ENCODE measurements around the gene DCX. TPM values are rescaled to one million over a fixed set of nuclear protein-coding genes. Genes with fewer than 3 reads are reported as not detected.

The DCX gene
- total and polyA plus RNA-seq, 9 of the 15 experiments (the other 6 are each of a cell fraction or from before 2014, with no cell fraction given), result not detected

GRCh38 chrX:111460607-111461006 is 48.6 kb upstream of the DCX start:
- H3K9me3 ChIP-seq (replicated peaks; ENCODE audit: control insufficient read depth, insufficient read depth, low read depth, low read length), result no peaks in the 10 kb centered on the region
- H3K79me2 ChIP-seq (ENCODE audit: control insufficient read depth, insufficient read depth, low read length), result no peaks in the 10 kb centered on the region
- FAIRE-seq (no peak), DNase-seq (ENCODE audit: extremely low read depth in 1 of 4, low spot score in 3 of 4) (no peak), ATAC-seq (no peak)
- CTCF ChIA-PET (ENCODE audit: low intra/inter-chr PET ratio), result no interaction called here
- H3K4me3 ChIP-seq, result no peak overlapping the region
- intact Hi-C loops (cut with micrococcal nuclease), result no loop called here
- no peaks in the 10 kb centered on the region for H3K9me1 ChIP-seq (ENCODE audit: control insufficient read depth, insufficient read depth, low read length)
- in situ Hi-C loops (cut with MboI), result no loop called here
- H2AFZ ChIP-seq (ENCODE audit: low read depth, low read length), result no peak overlapping the region
- no peaks in the 10 kb centered on the region for H3K27me3 ChIP-seq (ENCODE audit: control insufficient read depth in 2 of 2, insufficient read depth in 2 of 2, low read length in 2 of 2)
- no peaks in the 10 kb centered on the region for H4K20me1 ChIP-seq (replicated peaks; ENCODE audit: control insufficient read depth, insufficient read depth, low read length)
- H3K36me3 ChIP-seq (ENCODE audit: control insufficient read depth, insufficient read depth, low read length), result no peaks in the 10 kb centered on the region
- TF ChIP-seq SUPT5H (IDR thresholded peaks at IDR 0.05) (no peak), ARID2 (IDR thresholded peaks at IDR 0.05) (no peak), EZH2 (IDR thresholded peaks at IDR 0.05; ENCODE audit: borderline replicate concordance, low read depth, low read length) (no peak), SMAD3 (CRISPR knock-in tag; conservative IDR thresholded peaks at IDR 0.05) (no peak), L3MBTL2 (IDR thresholded peaks at IDR 0.05) (no peak), ZNF232 (CRISPR knock-in tag; IDR thresholded peaks at IDR 0.05) (no peak), ZNF146 (CRISPR knock-in tag; IDR thresholded peaks at IDR 0.05; ENCODE audit: unreplicated experiment) (no peak), CCAR2 (IDR thresholded peaks at IDR 0.05; ENCODE audit: low read depth, low read length) (no peak), FOXA3 (CRISPR knock-in tag; conservative IDR thresholded peaks at IDR 0.05 in 1 of 2, IDR thresholded peaks at IDR 0.05 in 1 of 2) (no peak), MAFF (IDR thresholded peaks at IDR 0.05; ENCODE audit: low read length) (no peak), FOXJ3 (CRISPR knock-in tag; IDR thresholded peaks at IDR 0.05) (no peak), CC2D1A (IDR thresholded peaks at IDR 0.05) (no peak), PHF20 (IDR thresholded peaks at IDR 0.05; ENCODE audit: partially characterized antibody) (no peak), MTA2 (IDR thresholded peaks at IDR 0.05; ENCODE audit: low read depth) (no peak), PRDM10 (IDR thresholded peaks at IDR 0.05; ENCODE audit: partially characterized antibody) (no peak), HNRNPUL1 (IDR thresholded peaks at IDR 0.05; ENCODE audit: low read length) (no peak), SREBF2 (CRISPR knock-in tag; IDR thresholded peaks at IDR 0.05) (no peak)
- BruUV-seq (replicated peaks), result no TSS peak
- H3K9ac ChIP-seq (ENCODE audit: insufficient read depth in 1 of 2, low read depth in 2 of 2, low read length in 2 of 2), result no peak overlapping the region
- H3K4me1 ChIP-seq (replicated peaks in 1 of 2; ENCODE audit: control insufficient read depth in 2 of 2, insufficient read depth in 2 of 2, low read length in 2 of 2), result no peaks in the 10 kb centered on the region
- H3K4me2 ChIP-seq (ENCODE audit: insufficient read depth, low read length), result no peak overlapping the region
- POLR2A ChIA-PET, result interaction anchor here (0.6 kb wide), 1 partner anchor 108 kb away, joined by 3 read pairs; no protein-coding TSS in a partner anchor
- H3K27ac ChIP-seq (ENCODE audit: extremely low read depth, low read depth, low read length), result no peak overlapping the region

Measured in K562 (cell line).